Sciatic nerve (tissue), 2 donors: ENCODE data around the gene KCNA2. TPM values are rescaled to one million over a fixed set of nuclear protein-coding genes. Genes with fewer than 3 reads are reported as not detected.

Source experiments
- ATAC-seq: fragments of 200-7000 bp; cut with Tn5 transposase; one replicate; pipeline ENCODE4 v1.9.1; 2020; ENCODE audit warnings: mild to moderate bottlenecking, moderate library complexity
- DNase-seq: peaks from one replicate; pipeline ENCODE4 v3.0.0-alpha.2; 2020; ENCODE audit warnings: low spot score
- intact Hi-C: fragments of 100-400 bp; cut with DNase I; formaldehyde crosslinking; loops from one replicate; pipeline ENCODE4 v1.14.2; 2022
- total RNA-seq: library from RNA; stranded (reverse); fragmentation: NEBNext Ultra II Directional; extraction: Animal tissue kit (Norgen Biotek cat#: 25700); gene quantifications from one replicate; pipeline ENCODE4 v1.2.1, GENCODE V29; 2021
- donor health status: DM: no; HTN: no; CAD: no.
- donor health status: DM: no; HTN: no; CAD: no.

Gene KCNA2
- total RNA-seq, 1 donor from 2014 or later, result 43.8 TPM

DNA sequence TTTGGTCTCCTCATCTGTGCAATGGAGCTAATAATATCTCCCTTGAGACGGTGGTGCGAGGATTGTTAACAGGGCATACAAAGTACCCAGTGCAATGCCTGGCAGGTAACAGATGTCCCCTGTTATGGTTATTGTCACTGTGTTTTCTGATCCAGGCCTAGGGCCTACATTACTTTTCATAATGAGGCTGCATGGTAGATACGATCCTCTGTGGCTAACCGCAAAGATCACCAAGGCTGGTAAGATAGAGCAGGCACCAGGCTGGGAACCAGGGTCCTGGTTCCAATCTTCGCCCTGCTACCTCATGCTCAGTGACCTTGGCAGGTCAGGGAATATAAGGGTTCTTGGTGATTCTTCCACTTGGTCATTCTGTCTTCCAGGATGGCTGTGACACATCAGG lies 22.7 kb downstream of the KCNA2 start:
- DNase-seq, result no peak
- ATAC-seq, result no peak
- intact Hi-C loops, result no loop called here

DNA sequence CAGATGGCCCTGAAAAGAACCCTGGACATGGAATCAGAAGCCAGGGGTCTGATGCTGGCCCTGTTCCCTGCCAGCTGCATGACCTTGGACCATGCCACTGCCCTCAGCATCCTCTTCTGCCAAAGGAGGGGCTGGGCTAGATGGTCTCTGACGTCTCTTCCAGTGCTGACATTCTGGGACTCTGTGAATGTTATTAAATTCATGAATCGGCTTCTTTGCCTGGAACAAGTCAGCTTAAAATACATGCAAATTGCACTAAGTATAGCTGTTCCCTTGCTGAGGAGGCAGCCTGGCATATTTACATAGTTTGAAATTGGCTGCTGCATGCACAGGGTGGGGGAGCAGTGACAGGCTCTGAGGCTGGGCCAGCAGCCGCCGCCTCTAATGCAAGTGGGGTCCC lies 23.8 kb downstream of the KCNA2 start:
- no peak for DNase-seq
- ATAC-seq, result no peak
- intact Hi-C loops, result no loop called here

DNA sequence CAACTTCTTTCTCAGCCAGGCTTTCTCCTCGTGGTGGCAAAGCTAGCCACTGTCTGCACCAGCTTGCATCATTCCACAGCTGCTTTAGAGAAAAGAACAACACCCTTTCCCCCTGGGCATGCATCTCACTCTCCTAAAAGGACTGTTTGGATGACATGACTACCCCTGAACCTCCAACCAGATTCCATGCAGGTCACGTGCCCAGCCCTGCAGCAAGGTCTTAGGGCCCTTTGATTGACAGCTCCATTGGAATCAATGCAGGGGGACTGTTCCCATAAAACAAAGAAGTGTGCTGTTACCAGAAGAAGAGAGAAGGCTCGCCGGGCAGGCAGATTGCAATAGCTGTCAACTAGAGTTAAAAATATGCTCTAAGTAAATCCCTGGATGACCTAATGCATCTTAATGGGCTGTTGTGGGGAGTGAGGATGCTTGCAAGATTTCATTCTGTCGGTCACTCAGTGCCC lies 24.4 kb downstream of the KCNA2 start:
- ATAC-seq (no peak), DNase-seq (no peak)
- intact Hi-C loops, result no loop called here

DNA sequence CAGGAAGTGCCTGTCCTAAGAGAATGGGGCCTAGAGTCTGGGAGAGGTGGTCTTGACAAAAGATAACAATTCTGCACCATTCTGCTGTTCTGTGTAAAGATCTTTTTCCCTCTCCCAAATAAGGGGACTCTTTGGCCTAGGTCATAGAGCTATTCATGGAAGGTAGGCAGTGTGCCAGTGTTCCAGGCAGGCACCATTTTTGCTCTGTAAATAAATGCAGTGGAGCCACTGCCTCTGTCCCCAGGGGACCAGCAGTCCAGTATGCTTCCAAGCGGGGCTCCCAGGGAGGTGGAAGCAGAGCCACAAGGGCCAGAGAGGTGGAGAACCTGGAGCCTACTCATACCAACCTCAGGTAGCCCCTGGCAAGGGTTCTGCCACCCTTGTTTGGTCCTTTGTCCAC lies 25.9 kb downstream of the KCNA2 start:
- no peak for ATAC-seq
- intact Hi-C loops, result no loop called here
- DNase-seq, result no peak

DNA sequence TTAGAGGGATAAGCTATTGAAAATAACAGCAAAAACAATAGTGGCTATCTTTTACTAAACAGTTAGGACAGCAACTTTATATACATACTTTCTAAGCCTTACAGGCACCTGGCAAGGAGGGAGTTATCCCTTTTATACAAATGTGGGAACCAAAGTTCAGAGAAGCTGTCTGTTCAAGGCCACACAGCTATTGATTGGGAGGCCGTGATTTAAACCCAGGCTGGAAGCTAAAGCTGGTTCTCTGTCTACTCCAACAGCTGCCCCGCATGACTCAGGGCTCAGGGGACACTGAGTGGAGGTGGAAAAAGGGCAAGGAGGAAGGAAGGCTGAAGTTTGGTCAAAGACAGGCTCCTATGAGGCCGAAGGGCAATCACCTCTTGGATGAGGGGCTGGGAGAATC lies 26.7 kb downstream of the KCNA2 start:
- no peak for ATAC-seq
- intact Hi-C loops, result no loop called here
- no peak for DNase-seq

DNA sequence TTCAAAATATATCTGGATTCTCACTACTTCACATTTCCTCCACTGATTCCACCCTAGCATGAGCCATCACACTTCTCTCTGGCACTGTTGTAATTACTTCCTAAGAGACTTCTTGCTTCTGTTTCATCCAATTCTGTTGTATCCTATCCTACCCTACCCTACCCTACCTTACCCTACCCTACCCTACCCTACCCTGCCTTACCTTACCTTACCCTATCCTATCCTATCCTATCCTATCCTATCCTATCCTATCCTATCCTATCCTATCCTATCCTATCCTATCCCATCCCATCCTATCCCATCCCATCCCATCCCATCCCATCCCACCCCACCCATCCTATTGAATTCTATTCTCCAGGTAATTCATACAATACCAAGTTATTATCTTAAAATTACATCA lies 29.7 kb downstream of the KCNA2 start:
- intact Hi-C loops, result no loop called here
- DNase-seq (no peak), ATAC-seq (no peak)

DNA sequence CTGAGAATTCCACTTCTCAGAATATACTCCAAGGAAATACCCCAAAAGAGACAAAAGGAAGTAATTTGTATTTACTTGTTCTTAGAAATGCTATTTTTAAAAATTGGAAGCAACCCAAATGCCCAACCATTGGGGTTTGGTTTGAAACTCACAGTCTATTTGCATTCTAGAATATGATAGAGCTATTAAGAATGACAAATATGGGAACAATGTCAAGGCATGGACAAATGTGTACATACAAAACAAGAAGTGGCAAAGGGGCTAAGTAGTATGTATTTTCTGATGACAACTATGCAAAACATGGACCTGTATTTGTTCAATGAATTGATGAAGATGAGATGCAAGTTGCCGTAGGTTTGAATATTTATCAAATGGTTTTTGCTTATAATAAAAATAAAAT lies 32.8 kb downstream of the KCNA2 start:
- ATAC-seq, result no peak
- no peak for DNase-seq
- intact Hi-C loops, result no loop called here

DNA sequence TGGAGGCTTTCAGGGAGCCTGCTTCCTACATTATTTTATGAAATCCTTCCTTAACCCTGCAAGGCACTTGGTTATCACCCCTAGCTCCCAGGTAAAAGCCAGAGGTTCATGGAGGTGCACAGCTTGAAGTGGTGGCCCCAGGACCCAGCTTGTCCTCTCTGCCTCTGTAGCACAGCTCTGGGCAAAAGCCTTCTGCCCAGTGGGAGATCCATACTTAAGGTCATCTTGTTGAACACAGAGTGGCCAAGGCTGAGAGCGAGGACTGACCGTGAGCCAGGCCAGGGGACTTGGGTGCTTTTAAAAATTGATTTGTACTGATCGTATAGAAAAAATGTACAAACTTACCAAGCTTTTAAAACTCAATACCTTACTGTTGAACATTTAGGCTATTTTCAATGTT lies 33.4 kb downstream of the KCNA2 start:
- ATAC-seq, result no peak
- no peak for DNase-seq
- intact Hi-C loops, result no loop called here

DNA sequence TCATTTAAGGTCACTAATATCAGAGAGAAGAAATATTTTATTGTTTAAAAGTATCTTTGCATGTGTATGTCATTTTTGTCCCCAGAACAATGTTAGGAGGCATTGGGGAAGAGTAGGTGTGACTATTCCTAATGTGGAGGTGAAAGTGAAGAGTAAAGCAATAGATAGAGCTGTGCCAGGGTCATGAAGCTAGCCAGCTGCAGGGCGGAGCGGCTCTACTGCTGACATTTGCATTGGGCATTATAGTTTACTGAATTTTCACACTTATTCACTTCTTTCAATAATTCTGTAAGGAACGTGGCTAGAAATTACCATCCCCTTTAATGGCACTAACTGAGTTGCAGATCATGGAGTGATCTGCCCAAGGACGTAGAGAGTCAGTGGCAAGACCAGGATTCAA lies 35.3 kb downstream of the KCNA2 start:
- DNase-seq, result no peak
- ATAC-seq, result no peak
- intact Hi-C loops, result no loop called here

DNA sequence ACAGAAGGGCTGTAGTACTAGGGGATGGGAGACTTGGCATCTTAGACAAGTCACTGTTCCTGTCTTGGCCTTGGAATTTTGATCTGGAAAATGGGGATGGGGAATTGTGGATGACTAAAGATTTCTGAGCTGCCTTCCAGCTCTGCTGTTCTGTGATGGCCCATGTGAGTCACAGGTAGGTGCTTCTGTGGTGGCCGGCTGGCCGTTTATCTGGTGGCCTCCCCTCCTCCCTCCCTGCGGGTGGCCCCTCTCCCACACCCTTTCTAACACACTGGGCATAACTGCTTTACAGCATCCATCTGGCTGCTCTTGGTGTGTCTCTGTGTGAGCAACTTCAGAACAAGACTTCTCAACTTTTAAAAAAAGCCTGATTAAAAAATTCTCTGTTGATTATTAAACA lies 35.9 kb downstream of the KCNA2 start:
- DNase-seq (no peak), ATAC-seq (no peak)
- intact Hi-C loops, result no loop called here

DNA sequence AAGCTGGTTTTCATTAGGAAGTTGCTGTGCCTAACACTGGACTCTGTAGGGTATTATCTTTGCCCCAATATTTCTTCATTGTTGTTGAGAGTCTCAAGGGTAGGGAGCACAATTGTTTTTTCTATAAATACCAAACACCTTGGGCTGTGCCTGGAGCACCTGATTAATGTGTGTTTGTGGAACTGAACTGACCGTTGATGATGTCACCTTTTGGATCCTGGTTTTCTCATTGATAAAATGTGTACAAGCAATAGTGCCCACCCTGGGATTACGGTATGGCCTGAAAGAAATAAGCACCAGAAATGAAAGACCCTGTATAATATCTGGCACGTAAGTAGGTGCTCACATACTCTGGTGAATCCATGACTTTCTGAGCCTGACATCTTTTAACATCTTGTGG lies 39.3 kb downstream of the KCNA2 start:
- DNase-seq (no peak), ATAC-seq (no peak)
- intact Hi-C loops, result no loop called here

DNA sequence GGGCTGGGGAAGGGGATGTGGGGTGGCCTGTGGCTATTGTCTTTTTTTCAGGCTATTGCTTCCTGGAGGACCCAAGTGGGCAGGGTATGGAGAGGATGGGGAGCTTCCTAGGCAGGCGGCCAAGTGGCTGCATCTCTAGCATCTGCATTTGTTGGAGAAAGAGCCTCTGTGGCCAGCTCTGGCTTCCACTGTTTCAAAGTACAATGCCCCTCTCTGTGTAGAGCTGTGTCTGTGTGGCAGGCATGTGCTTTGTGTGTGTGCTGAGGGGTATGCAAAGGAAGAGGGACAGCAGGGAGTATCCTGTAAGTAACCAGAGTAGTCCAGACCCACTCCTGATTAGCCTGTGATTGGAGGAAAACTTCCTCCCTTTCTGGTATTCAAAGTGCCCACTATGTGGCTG lies 40.6 kb downstream of the KCNA2 start:
- no peak for DNase-seq
- intact Hi-C loops, result no loop called here

DNA sequence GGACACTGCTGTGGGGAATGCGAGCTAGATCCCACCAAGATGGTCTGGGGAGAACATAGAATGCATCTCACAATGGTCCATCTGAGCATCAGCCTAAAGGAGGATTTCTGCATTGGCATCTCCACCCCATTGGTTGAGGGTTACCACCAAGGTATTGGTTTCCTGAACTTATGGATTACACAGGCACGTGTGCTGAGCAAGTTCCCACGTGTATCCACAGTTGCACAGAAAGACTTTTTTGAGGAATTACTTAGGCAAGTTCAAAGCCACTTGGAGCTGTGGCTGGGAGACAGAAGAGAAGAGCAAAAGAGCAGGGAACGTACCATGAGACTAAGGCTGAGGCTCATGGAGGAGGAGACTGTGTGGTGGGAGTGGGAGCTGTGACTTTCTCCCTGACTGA lies 43.1 kb downstream of the KCNA2 start:
- intact Hi-C loops, result no loop called here
- ATAC-seq, result no peak
- DNase-seq, result no peak

More for the DNA sequence above, 40.6 kb downstream of the KCNA2 start:
- ATAC-seq, result peak; percentile 66

DNA sequence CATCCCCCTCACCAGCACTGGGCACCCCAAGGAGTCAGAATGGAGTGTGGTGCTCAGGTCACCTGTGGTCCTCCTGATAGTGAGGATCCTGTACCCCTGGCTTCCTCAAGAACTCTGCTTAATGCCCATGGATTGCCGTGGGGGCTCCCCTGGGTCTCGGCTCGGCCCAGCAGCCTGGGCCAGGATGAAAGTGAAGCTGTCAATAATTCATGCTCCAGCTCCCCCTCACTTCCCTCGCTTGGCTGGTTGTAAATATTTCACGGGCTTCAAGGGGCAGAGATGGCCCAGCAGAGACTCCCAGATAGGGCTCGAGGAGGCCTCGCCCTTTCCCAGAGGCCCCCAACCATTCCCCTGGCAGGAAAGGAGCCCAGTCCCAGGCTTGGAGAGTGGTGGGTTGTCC lies 44.6 kb downstream of the KCNA2 start:
- ATAC-seq (no peak), DNase-seq (no peak)
- intact Hi-C loops, result no loop called here

DNA sequence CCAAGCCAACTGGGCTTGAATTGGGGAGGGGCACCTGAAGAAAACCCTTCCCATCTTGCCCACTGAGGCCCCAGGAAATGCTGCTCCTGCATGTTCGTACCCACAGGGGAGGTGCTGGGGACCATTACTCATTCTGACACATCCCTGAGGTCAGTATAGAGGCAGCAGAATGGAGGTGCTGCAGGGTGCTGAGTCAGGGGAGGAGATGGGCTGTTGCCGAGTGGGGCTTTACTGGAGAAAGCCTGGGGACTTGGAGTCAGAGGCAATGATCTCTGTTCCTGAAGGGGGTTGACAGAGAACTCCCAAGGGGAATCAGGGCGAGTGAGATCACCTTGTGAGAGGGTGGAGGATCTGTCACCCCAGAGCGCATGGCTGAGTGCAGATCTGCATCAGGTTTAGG lies 47.0 kb downstream of the KCNA2 start:
- ATAC-seq (no peak), DNase-seq (no peak)
- intact Hi-C loops, result no loop called here

DNA sequence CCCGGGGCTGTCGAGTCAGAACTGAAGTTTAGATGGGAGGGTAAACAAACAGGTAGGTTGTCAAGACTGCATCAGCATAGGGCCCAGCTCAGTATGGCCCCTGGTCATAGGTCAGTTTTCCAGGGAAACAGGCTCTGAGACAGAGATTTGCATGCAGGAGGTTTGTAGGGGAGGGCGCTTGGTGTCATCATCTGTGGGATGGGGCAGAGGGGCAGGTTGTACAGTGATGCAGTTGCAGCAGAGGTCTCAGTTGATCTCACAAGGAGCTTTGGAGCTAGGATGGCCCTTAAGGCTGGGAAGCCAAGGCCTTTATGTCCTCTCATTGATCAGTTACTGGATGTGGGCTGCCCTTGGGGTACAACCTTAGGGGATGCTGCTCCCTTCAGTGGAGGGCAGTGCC lies 48.7 kb downstream of the KCNA2 start:
- intact Hi-C loops, result no loop called here
- DNase-seq, result no peak
- no peak for ATAC-seq

DNA sequence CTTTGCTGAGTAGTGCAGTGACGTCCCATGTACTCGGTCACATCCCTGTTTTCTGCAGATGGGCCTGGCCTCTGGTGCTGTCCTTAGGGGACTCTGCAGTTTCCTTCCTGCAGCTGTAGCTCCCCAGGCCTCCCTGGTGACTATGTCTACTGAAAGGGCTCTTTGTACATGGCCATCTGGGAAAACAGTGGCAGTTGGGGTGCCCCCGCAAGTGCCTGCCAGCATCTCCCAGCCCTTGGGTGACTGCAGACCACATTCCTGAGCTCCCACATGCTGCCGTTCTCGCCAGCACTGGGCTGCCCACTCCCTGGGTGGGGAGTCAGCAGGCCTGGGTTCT lies 49.7 kb downstream of the KCNA2 start:
- DNase-seq (peak; percentile 69), ATAC-seq (peak; percentile 85)

DNA sequence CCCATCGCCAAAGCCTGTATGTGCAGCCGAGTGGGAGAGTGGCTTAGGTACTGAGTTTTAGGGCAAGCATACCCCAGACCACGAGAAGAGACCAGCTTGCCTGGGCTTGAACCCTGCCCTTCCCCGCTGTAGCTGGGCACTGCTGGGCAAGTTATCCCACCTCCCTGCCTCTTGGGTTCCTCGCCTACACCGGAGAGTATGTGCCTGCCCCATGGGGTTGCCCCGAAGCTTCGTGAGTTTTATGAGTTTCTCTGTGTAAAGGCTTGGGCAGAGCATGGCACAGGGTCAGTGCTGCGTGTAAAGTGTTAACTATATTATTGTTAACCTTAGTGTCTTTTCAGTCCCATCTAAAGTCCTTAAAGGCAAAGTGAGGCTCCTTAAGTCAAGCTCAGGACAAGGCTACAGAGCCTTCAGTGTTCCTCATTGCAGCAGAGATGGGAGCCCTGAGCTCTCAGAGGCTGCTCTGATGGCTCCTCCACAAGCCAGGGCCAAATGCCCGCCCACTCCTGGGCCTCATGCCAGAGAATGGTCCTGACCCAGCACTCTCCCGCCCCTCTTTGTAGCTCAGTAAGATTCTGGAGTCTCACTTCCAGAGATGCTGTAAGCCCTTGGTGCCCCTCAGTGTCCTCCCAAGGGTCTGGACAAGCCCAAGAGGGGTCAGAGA lies 50.2 kb downstream of the KCNA2 start:
- DNase-seq (peak; percentile 92), ATAC-seq (peak; percentile 89)
- intact Hi-C loops, result no loop called here

More for the DNA sequence above, 49.7 kb downstream of the KCNA2 start:
- intact Hi-C loops, result no loop called here

DNA sequence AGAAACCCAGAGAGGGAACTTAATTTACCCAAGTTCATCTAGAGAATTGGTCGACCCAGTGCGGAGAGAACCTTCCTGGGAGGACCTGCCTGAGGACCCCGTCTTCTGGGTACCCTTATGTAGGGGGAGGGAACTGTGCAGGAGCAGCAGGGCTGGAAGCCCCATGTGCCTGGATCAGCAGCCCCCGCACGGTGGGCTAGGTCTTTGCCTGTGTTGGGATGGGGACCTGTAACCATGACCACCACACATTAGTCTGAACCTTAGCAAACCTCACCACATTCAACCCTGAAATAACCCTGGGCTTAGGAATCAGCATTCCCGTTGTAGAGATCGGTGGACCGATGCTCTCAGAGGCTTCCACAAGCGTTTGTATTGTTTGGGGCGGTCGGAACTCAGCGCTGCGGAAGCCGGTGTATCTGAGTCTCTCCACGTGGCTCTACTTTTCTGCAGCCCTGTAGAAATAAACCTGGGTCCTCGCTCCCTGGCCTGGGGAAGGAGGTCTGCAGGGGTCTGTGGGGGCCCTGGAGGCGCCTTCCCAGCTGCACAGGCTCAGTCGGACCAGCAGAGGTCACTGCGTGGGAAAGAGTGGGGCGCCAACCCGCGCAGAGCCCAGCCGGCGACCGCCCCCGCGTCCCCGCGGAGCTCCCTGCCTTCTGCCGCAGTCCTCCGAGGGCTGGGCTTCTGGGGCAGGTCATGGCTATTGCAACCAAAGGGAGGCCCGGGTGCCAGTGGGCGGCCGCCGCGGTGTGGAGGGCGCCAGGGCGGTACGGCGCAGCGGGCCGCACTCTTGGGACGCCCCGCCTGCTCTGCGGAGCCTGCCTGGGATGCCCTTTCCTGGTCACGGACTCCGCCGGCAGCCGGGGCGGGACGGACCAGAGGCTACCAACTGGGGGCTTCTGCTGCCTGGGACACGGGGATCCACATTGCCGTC lies 51.0 kb downstream of the KCNA2 start:
- intact Hi-C loops, result loop anchor here (5.0 kb wide), 1 partner anchor 57 kb away; no protein-coding TSS in a partner anchor
- peak; percentile 60 for ATAC-seq
- DNase-seq, result peak; percentile 76

DNA sequence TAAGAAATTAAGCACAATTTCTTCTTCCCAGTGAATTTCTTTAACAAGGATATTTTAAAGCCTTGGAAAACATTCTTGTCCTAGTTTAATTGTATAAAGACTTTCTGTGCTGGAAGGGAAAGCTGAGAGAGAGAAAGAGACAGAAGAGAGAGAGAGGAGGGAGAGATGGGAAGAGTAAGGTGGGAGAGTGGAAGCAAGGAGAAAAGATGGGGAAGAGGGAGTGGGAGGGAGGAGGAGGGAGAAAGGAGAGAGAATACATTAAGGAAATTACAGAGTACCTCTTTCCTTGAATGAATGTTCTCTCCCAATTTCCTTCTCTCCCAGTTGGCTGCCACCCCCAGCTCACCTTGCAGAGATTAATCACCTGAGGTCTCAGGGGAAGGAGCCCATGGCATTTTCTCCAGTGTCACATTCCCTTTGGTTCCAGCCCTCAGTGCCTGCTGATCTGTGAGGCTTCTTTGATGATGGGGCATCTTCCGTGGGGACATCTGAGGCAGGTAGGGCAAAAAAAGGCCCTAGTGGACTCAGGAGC lies 54.8 kb downstream of the KCNA2 start:
- no peak for ATAC-seq
- DNase-seq, result no peak
- intact Hi-C loops, result loop anchor here (5.0 kb wide), 1 partner anchor 61 kb away; no protein-coding TSS in a partner anchor
